CD14-positive monocyte (primary cell): ENCODE data around the gene SFT2D2. TPM values are rescaled to one million over a fixed set of nuclear protein-coding genes. Genes with fewer than 3 reads are reported as not detected.

Experiments used
- DNase-seq, 3 donors: peaks; one replicate each; pipeline ENCODE4 v3.0.0-alpha.2; 2011 to 2022
- H2AFZ ChIP-seq: 2 replicates; pipeline ENCODE4 v1.6.0; 2012; ENCODE audit warnings: mild to moderate bottlenecking, low read depth, low read length, inconsistent platforms; ENCODE audit not compliant: insufficient read depth, poor library complexity, severe bottlenecking
- H3K27ac ChIP-seq, 2 donors: 1 replicate in 1 of 2; 2 replicates in 1 of 2; pipeline ENCODE4 v1.5.1; 2012 to 2013; ENCODE audit warnings: low read length in 2 of 2, control low read depth in 1 of 2, inconsistent platforms in 1 of 2, low read depth in 1 of 2, mild to moderate bottlenecking in 1 of 2
- H3K27me3 ChIP-seq, 2 donors: one replicate each; pipeline versions ENCODE4 v1.6.0 to v1.6.1; 2011 to 2013; ENCODE audit warnings: low read length in 2 of 2; ENCODE audit not compliant: control insufficient read depth in 2 of 2, insufficient read depth in 2 of 2
- H3K36me3 ChIP-seq, 2 donors: replicated peaks in 1 of 2; 1 replicate in 1 of 2; 2 replicates in 1 of 2; pipeline versions ENCODE4 v1.5.1 to v1.6.1; 2012 to 2013; ENCODE audit warnings: low read length in 2 of 2, control low read depth in 1 of 2, inconsistent platforms in 1 of 2, mild to moderate bottlenecking in 1 of 2; ENCODE audit not compliant: insufficient read depth in 2 of 2, control insufficient read depth in 1 of 2
- H3K4me1 ChIP-seq, 2 donors: 1 replicate in 1 of 2; 2 replicates in 1 of 2; pipeline versions ENCODE4 v1.5.1 to v1.6.1; 2012 to 2013; ENCODE audit warnings: low read length in 2 of 2, control low read depth in 1 of 2, inconsistent platforms in 1 of 2, mild to moderate bottlenecking in 1 of 2, moderate library complexity in 1 of 2; ENCODE audit not compliant: insufficient read depth in 2 of 2, control insufficient read depth in 1 of 2
- H3K4me2 ChIP-seq: replicated peaks from 2 replicates; pipeline ENCODE3; 2012; ENCODE audit warnings: low read length, moderate library complexity, mild to moderate bottlenecking; ENCODE audit not compliant: poor library complexity, severe bottlenecking; ENCODE audit errors: extremely low read depth
- H3K4me3 ChIP-seq, 3 experiments: fragments of 200-600 bp in 1 of 3; sonication (generic) in 1 of 3; replicated peaks in 1 of 3; 1 replicate in 2 of 3; 2 replicates in 1 of 3; pipeline ENCODE4 v1.5.1; 2011 to 2013; ENCODE audit warnings: low read length in 3 of 3, mild to moderate bottlenecking in 3 of 3, control low read depth in 2 of 3, low read depth in 2 of 3, inconsistent platforms in 1 of 3, moderate library complexity in 1 of 3
- H3K79me2 ChIP-seq: 2 replicates; pipeline ENCODE4 v1.6.0; 2012; ENCODE audit warnings: mild to moderate bottlenecking, control low read depth, inconsistent platforms, low read length, moderate library complexity; ENCODE audit not compliant: insufficient read depth
- H3K9ac ChIP-seq: 2 replicates; pipeline ENCODE4 v1.6.0; 2017; ENCODE audit warnings: low read length, mild to moderate bottlenecking; ENCODE audit not compliant: insufficient read depth, poor library complexity, severe bottlenecking
- H3K9me3 ChIP-seq, 2 donors: replicated peaks in 1 of 2; 1 replicate in 1 of 2; 2 replicates in 1 of 2; pipeline versions ENCODE4 v1.5.1 to v1.6.1; 2012 to 2013; ENCODE audit warnings: low read length in 2 of 2, control low read depth in 1 of 2; ENCODE audit not compliant: control insufficient read depth in 1 of 2, insufficient read depth in 1 of 2
- H4K20me1 ChIP-seq: 2 replicates; pipeline ENCODE4 v1.6.0; 2012; ENCODE audit warnings: mild to moderate bottlenecking, low read length, control low read depth, moderate library complexity; ENCODE audit not compliant: insufficient read depth
- H3K27ac Mint-ChIP-seq, 7 donors: one replicate each; pipeline ENCODE4 v1.8.0; 2020; ENCODE audit warnings: mild to moderate bottlenecking in 7 of 7, mixed read lengths in 7 of 7, moderate library complexity in 6 of 7, inconsistent platforms in 2 of 7
- H3K27me3 Mint-ChIP-seq, 3 donors: one replicate each; pipeline ENCODE4 v1.8.0; 2021 to 2022; ENCODE audit warnings: low read depth in 3 of 3, mild to moderate bottlenecking in 3 of 3, mixed read lengths in 3 of 3, moderate library complexity in 3 of 3, inconsistent platforms in 1 of 3
- H3K36me3 Mint-ChIP-seq, 2 donors: one replicate each; pipeline ENCODE4 v1.8.0; 2020; ENCODE audit warnings: mixed read lengths in 2 of 2, inconsistent platforms in 1 of 2, mild to moderate bottlenecking in 1 of 2
- H3K4me1 Mint-ChIP-seq: one replicate; pipeline ENCODE4 v1.8.0; 2020; ENCODE audit warnings: mild to moderate bottlenecking, mixed read lengths
- H3K4me3 Mint-ChIP-seq, 2 donors: one replicate each; pipeline ENCODE4 v1.8.0; 2020; ENCODE audit warnings: mild to moderate bottlenecking in 2 of 2, mixed read lengths in 2 of 2, moderate library complexity in 1 of 2
- H3K9me3 Mint-ChIP-seq, 7 donors: one replicate each; pipeline ENCODE4 v1.8.0; 2020 to 2022; ENCODE audit warnings: mixed read lengths in 7 of 7, mild to moderate bottlenecking in 6 of 7, moderate library complexity in 6 of 7, inconsistent platforms in 2 of 7
- WGBS: methylation state at CpG from one replicate; pipeline ENCODE4 v1.1.5; 2013; ENCODE audit warnings: missing lambda C conversion rate; ENCODE audit not compliant: insufficient coverage; 5-methylcytosine and 5-hydroxymethylcytosine counted together
- intact Hi-C, 2 donors: fragments of 100-400 bp; cut with micrococcal nuclease; formaldehyde crosslinking; loops; one replicate each; pipeline versions ENCODE4 v1.15.0 to v1.15.1; 2023
- polyA plus RNA-seq, 3 donors: library from polyadenylated mRNA; depleted of rRNA in 1 of 3; unstranded in 2 of 3; stranded (reverse) in 1 of 3; fragments of 300-500 nt in 2 of 3; fragments of >200 nt in 1 of 3; fragmentation: Illumina TruSeq in 2 of 3; gene quantifications; 1 replicate in 2 of 3; 2 replicates in 1 of 3; pipeline ENCODE4 v1.2.3, GENCODE V29; 2012 to 2021
- TF ChIP-seq, protein P1 (sequence below): fragments of 200-600 bp; IDR thresholded peaks from one replicate; pipeline ENCODE4 v1.8.0; 2022; ENCODE audit warnings: antibody characterized with exemption, mild to moderate bottlenecking

Gene SFT2D2
- polyA plus RNA-seq, 3 donors: 23.7 to 46.6 (median 34.9) TPM

DNA sequence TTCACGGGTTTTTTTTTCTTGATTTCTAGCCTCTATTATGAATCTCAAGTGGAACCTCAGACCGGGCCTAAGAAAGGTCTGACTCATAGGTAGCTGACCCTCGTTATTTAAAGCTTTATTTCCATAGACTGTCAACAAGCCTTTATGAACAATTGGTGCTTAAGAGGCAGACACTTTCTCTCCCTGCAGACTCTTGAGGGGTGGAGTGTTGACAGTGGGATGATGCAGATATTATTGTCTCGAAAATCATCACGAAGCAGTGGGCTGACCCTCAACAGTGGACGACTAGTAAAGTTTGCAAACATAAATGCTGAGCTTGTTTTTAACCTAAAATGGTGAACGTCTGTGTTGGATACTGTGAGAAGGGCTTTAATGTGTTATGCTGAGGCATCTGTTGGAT lies 1.8 kb downstream of the SFT2D2 start:
- Histone ChIP-seq H3K9me3 (no peaks in the 10 kb centered on the region), H3K9ac (peak overlapping the region; percentile 92), H3K4me1 (peaks cover 37 to 41% of the 10 kb centered on the region in 2 donors), H3K4me3 (peak overlapping the region; percentile 88 to 99 (median 91)), H3K79me2 (peaks cover 77% of the 10 kb centered on the region), H4K20me1 (peaks cover 55% of the 10 kb centered on the region), H3K36me3 (peaks cover 28 to 33% of the 10 kb centered on the region in 2 donors), H2AFZ (no peak overlapping the region), H3K4me2 (peak overlapping the region; percentile 90), H3K27ac (peak overlapping the region in 1 of 2 donors; percentile 90), H3K27me3 (no peaks in the 10 kb centered on the region)
- H3K4me1 Mint-ChIP-seq: peaks cover 54% of the 10 kb centered on the region
- peaks cover 0 to 7% (median 0%) of the 10 kb centered on the region in 7 donors for H3K9me3 Mint-ChIP-seq
- H3K36me3 Mint-ChIP-seq: peaks cover 29 to 32% of the 10 kb centered on the region in 2 donors
- peaks cover 0 to 3% (median 0%) of the 10 kb centered on the region in 3 donors for H3K27me3 Mint-ChIP-seq
- peak overlapping the region; percentile 94 to 98 for H3K4me3 Mint-ChIP-seq
- intact Hi-C loops: no loop called here
- peak overlapping the region; percentile 87 to 97 (median 93) for H3K27ac Mint-ChIP-seq
- TF ChIP-seq, protein P1, sequence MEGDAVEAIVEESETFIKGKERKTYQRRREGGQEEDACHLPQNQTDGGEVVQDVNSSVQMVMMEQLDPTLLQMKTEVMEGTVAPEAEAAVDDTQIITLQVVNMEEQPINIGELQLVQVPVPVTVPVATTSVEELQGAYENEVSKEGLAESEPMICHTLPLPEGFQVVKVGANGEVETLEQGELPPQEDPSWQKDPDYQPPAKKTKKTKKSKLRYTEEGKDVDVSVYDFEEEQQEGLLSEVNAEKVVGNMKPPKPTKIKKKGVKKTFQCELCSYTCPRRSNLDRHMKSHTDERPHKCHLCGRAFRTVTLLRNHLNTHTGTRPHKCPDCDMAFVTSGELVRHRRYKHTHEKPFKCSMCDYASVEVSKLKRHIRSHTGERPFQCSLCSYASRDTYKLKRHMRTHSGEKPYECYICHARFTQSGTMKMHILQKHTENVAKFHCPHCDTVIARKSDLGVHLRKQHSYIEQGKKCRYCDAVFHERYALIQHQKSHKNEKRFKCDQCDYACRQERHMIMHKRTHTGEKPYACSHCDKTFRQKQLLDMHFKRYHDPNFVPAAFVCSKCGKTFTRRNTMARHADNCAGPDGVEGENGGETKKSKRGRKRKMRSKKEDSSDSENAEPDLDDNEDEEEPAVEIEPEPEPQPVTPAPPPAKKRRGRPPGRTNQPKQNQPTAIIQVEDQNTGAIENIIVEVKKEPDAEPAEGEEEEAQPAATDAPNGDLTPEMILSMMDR: no peak
- WGBS: 97% methylated on average over 6 of the region's 7 CpGs
- no peak for DNase-seq

DNA sequence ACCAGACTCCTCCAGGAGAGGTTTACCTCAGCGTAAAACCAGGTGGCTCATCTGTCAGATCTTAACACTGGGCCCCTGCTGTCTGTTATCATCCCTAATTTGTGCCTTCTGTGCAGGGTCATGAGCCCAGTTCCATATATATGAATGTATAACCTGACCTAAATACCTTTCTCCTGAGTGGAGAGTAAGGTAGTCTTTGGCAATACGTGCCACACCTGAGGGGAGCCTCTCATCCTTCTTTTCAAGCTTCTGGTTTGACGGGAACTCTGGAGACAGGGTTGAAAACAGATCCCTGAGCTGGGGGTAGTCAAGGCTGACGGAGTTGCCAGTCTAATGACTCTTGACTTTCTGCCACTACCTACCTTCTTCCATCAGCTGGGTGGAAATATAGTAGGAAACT lies 4.1 kb downstream of the SFT2D2 start:
- Histone ChIP-seq H3K4me1 (peaks cover 35 to 36% of the 10 kb centered on the region in 2 donors), H3K27ac (peak overlapping the region in 1 of 2 donors; percentile 90), H3K4me3 (no peak overlapping the region), H3K4me2 (no peak overlapping the region), H3K79me2 (peaks cover 99% of the 10 kb centered on the region), H3K36me3 (peaks cover 49 to 55% of the 10 kb centered on the region in 2 donors), H3K27me3 (no peaks in the 10 kb centered on the region), H3K9ac (no peak overlapping the region), H4K20me1 (peaks cover 78% of the 10 kb centered on the region), H3K9me3 (no peaks in the 10 kb centered on the region), H2AFZ (no peak overlapping the region)
- TF ChIP-seq, protein P1: no peak
- no peak for DNase-seq
- H3K36me3 Mint-ChIP-seq: peaks cover 47 to 55% of the 10 kb centered on the region in 2 donors
- no peaks in the 10 kb centered on the region for H3K9me3 Mint-ChIP-seq
- intact Hi-C loops: no loop called here
- peaks cover 47% of the 10 kb centered on the region for H3K4me1 Mint-ChIP-seq
- WGBS: no CpG with 5 or more reads among the region's 4 CpGs
- H3K27ac Mint-ChIP-seq: peak overlapping the region in 2 of 7 donors; percentile 79 to 93
- H3K27me3 Mint-ChIP-seq: no peaks in the 10 kb centered on the region
- no peak overlapping the region for H3K4me3 Mint-ChIP-seq
